Measurements from ENCODE around the gene ACSF2. TPM values are rescaled to one million over a fixed set of nuclear protein-coding genes. Genes with fewer than 3 reads are reported as not detected.
A peak's percentile ranks its signal among the peaks of the same experiment; 100 is the strongest.
"Not testable (repeated sequence)": the region's sequence is repeated elsewhere in the genome, so short reads cannot be mapped to it uniquely, and the experiment has no call there.

Gene ACSF2
- polyA plus RNA-seq, 1 donor (not counting 4 experiments of a cell fraction or from before 2014, with no cell fraction given) = 71.9 TPM

DNA sequence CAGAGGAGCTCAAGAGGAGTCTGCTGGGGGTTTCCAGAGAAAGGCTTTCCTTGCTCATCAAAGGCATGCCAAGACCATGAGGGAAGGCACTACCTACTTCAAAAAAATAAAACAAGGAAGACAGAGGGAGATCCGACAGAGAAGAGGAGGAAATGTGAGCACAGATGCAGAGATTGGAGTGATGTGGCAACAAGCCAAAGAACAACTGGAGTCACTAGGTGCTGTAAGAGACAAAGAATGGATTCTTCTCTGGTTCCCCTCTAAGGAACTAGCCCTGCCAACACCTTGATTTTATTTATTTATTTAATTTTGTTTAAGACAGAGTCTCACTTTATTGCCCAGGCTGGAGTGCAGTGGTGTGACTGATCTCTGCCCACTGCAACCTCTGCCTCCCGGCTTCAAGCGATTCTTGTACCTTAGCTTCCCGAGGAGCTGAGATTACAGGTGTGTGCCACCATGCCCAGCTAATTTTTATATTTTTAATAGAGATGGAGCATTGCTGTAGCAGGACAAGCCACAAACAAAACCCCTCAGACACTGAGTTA lies 13.8 kb upstream of the ACSF2 start:
- Histone ChIP-seq H3K4me3 (ENCODE audit: control insufficient read depth in 2 of 3, extremely low read depth in 1 of 3, insufficient read depth in 2 of 3, low read depth in 1 of 3, low read length in 3 of 3) (no peak overlapping the region), H3K9me3 (ENCODE audit: control insufficient read depth, low read depth, low read length) (no peaks in the 10 kb centered on the region), H3K9me1 (ENCODE audit: control insufficient read depth, extremely low read depth, insufficient read depth, low read length) (no peaks in the 10 kb centered on the region), H3K27ac (ENCODE audit: control insufficient read depth, insufficient read depth, low read length) (no peak overlapping the region), H3K4me1 (ENCODE audit: control insufficient read depth, extremely low read depth, insufficient read depth, low read length) (no peaks in the 10 kb centered on the region), H3K9ac (ENCODE audit: control insufficient read depth, extremely low read depth, insufficient read depth, low read length) (no peak overlapping the region), H2AFZ (ENCODE audit: control insufficient read depth, low read length) (no peak overlapping the region), H4K20me1 (ENCODE audit: control insufficient read depth, extremely low read depth, insufficient read depth, low read length) (no peaks in the 10 kb centered on the region), H3K4me2 (ENCODE audit: control insufficient read depth, extremely low read depth, insufficient read depth, low read depth, low read length) (no peak overlapping the region), H3K79me2 (ENCODE audit: control insufficient read depth, insufficient read depth, low read length) (no peaks in the 10 kb centered on the region), H3K27me3 (ENCODE audit: control insufficient read depth, extremely low read depth, insufficient read depth, low read length) (no peaks in the 10 kb centered on the region), H3K36me3 (ENCODE audit: control insufficient read depth in 2 of 2, extremely low read depth in 1 of 2, insufficient read depth in 2 of 2, low read length in 2 of 2) (no peaks in the 10 kb centered on the region)
- dilution Hi-C loops (cut with MboI; ENCODE audit: extremely low pct_ligation_motif_present, low sequenced_read_pairs) = no loop called here
- DNase-seq (ENCODE audit: low read depth, low spot score) (no peak), FAIRE-seq (no peak)
- TF ChIP-seq CTCF (optimal IDR thresholded peaks at IDR 0.05 in 1 of 3, IDR thresholded peaks at IDR 0.05 in 1 of 3, conservative IDR thresholded peaks at IDR 0.05 in 1 of 3; ENCODE audit: extremely low read depth in 1 of 3, insufficient read depth in 2 of 3, low read length in 3 of 3) (no peak), EZH2 (IDR thresholded peaks at IDR 0.05; ENCODE audit: low read length) (no peak)

DNA sequence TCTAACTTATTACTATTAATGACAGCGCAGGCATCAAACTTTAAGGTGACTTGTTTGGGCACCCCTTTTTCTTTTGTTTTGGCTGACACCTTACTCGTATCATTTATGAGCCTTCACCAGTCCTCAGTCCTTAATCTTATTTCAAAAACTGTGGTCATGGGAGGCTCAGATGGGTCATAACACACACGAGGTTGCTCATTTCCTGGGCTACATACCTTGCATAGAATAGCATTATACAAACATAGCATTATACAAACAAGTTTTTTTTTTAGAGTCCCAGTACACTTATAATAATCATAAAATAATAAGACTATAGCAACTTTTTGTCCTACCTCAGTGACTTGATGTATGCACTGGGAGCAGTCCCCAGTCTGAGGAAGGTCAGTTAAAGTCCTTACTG lies 11.2 kb upstream of the ACSF2 start:
- FAIRE-seq = peak; percentile 26
- no peak for DNase-seq (ENCODE audit: low read depth, low spot score)

DNA sequence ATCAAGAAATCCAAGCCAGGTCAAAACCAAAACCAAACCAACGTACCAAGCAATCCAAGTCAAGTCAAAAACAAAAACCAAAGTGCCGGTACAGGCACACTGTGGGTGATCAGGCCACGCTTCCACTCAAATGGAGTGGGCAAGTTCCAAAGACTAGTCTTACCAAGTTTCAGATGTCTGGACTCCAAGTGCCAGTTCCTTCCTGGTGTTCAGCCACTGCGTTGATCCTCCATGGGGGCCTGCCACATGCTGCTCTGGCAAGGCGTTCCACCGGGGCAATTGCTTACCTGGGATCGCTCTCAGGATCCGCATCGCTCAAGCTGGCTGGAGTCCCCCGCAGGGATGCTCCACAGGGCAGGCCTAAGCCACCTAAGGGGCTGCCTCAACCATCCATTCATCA lies 6.4 kb upstream of the ACSF2 start:
- DNase-seq (ENCODE audit: low read depth, low spot score); H3K36me3 ChIP-seq (ENCODE audit: control insufficient read depth in 2 of 2, extremely low read depth in 1 of 2, insufficient read depth in 2 of 2, low read length in 2 of 2); H3K4me3 ChIP-seq (ENCODE audit: control insufficient read depth in 2 of 3, extremely low read depth in 1 of 3, insufficient read depth in 2 of 3, low read depth in 1 of 3, low read length in 3 of 3); H4K20me1 ChIP-seq (ENCODE audit: control insufficient read depth, extremely low read depth, insufficient read depth, low read length); H2AFZ ChIP-seq (ENCODE audit: control insufficient read depth, low read length); dilution Hi-C loops (cut with MboI; ENCODE audit: extremely low pct_ligation_motif_present, low sequenced_read_pairs); H3K79me2 ChIP-seq (ENCODE audit: control insufficient read depth, insufficient read depth, low read length); H3K9ac ChIP-seq (ENCODE audit: control insufficient read depth, extremely low read depth, insufficient read depth, low read length); H3K27ac ChIP-seq (ENCODE audit: control insufficient read depth, insufficient read depth, low read length); H3K27me3 ChIP-seq (ENCODE audit: control insufficient read depth, extremely low read depth, insufficient read depth, low read length); H3K9me1 ChIP-seq (ENCODE audit: control insufficient read depth, extremely low read depth, insufficient read depth, low read length); H3K9me3 ChIP-seq (ENCODE audit: control insufficient read depth, low read depth, low read length); H3K4me2 ChIP-seq (ENCODE audit: control insufficient read depth, extremely low read depth, insufficient read depth, low read depth, low read length); FAIRE-seq: not testable (repeated sequence)
- H3K4me1 ChIP-seq (ENCODE audit: control insufficient read depth, extremely low read depth, insufficient read depth, low read length) = peaks cover 22% of the 10 kb centered on the region

More for the DNA sequence above, 11.2 kb upstream of the ACSF2 start:
- H3K27ac ChIP-seq (ENCODE audit: control insufficient read depth, insufficient read depth, low read length) = no peak overlapping the region
- H3K4me3 ChIP-seq (ENCODE audit: control insufficient read depth in 2 of 3, extremely low read depth in 1 of 3, insufficient read depth in 2 of 3, low read depth in 1 of 3, low read length in 3 of 3) = no peak overlapping the region
- H4K20me1 ChIP-seq (ENCODE audit: control insufficient read depth, extremely low read depth, insufficient read depth, low read length) = no peaks in the 10 kb centered on the region
- no peaks in the 10 kb centered on the region for H3K36me3 ChIP-seq (ENCODE audit: control insufficient read depth in 2 of 2, extremely low read depth in 1 of 2, insufficient read depth in 2 of 2, low read length in 2 of 2)
- H3K79me2 ChIP-seq (ENCODE audit: control insufficient read depth, insufficient read depth, low read length) = no peaks in the 10 kb centered on the region
- TF ChIP-seq CTCF (optimal IDR thresholded peaks at IDR 0.05 in 1 of 3, IDR thresholded peaks at IDR 0.05 in 1 of 3, conservative IDR thresholded peaks at IDR 0.05 in 1 of 3; ENCODE audit: extremely low read depth in 1 of 3, insufficient read depth in 2 of 3, low read length in 3 of 3) (no peak), EZH2 (IDR thresholded peaks at IDR 0.05; ENCODE audit: low read length) (no peak)
- no peak overlapping the region for H2AFZ ChIP-seq (ENCODE audit: control insufficient read depth, low read length)
- no peak overlapping the region for H3K9ac ChIP-seq (ENCODE audit: control insufficient read depth, extremely low read depth, insufficient read depth, low read length)
- no peaks in the 10 kb centered on the region for H3K4me1 ChIP-seq (ENCODE audit: control insufficient read depth, extremely low read depth, insufficient read depth, low read length)
- no peak overlapping the region for H3K4me2 ChIP-seq (ENCODE audit: control insufficient read depth, extremely low read depth, insufficient read depth, low read depth, low read length)
- dilution Hi-C loops (cut with MboI; ENCODE audit: extremely low pct_ligation_motif_present, low sequenced_read_pairs) = no loop called here
- no peaks in the 10 kb centered on the region for H3K27me3 ChIP-seq (ENCODE audit: control insufficient read depth, extremely low read depth, insufficient read depth, low read length)
- H3K9me3 ChIP-seq (ENCODE audit: control insufficient read depth, low read depth, low read length) = no peaks in the 10 kb centered on the region
- no peaks in the 10 kb centered on the region for H3K9me1 ChIP-seq (ENCODE audit: control insufficient read depth, extremely low read depth, insufficient read depth, low read length)
